Measurements from ENCODE around the gene DUSP7.

- TF ChIP-seq CTCF (IDR thresholded peaks at IDR 0.05 in 2 of 3, conservative IDR thresholded peaks at IDR 0.05 in 1 of 3; ENCODE audit: borderline replicate concordance in 1 of 3, insufficient read depth in 1 of 3, low read depth in 2 of 3, low read length in 2 of 3), result no peak
- TF ChIP-seq POLR2A (IDR thresholded peaks at IDR 0.05; ENCODE audit: borderline replicate concordance, extremely low read depth, insufficient read depth, insufficient read length), result no peak
- TF ChIP-seq SIN3A (IDR thresholded peaks at IDR 0.05; ENCODE audit: low read depth), result no peak
- TF ChIP-seq EZH2 (IDR thresholded peaks at IDR 0.05), result no peak
- TF ChIP-seq EZH2phosphoT487 (IDR thresholded peaks at IDR 0.05; ENCODE audit: borderline replicate concordance), result no peak
- no peak for TF ChIP-seq YY1 (IDR thresholded peaks at IDR 0.05; ENCODE audit: extremely low read depth, insufficient replicate concordance, low read depth, low read length)
- TF ChIP-seq SP1 (IDR thresholded peaks at IDR 0.05; ENCODE audit: low read depth), result no peak
- TF ChIP-seq POLR2AphosphoS5 (IDR thresholded peaks at IDR 0.05; ENCODE audit: low read depth, low read length), result no peak
- no peak for TF ChIP-seq TCF7L2 (IDR thresholded peaks at IDR 0.05; ENCODE audit: borderline replicate concordance, extremely low read depth, insufficient read depth, insufficient read length)
These were observed 53.6 kb downstream of the DUSP7 start for GRCh38 chr3:52002748-52003147.

Measured in HCT116 (cell line).